Measurements from ENCODE around the gene KCTD15. TPM values are rescaled to one million over a fixed set of nuclear protein-coding genes. Genes with fewer than 3 reads are reported as not detected.

KCTD15 gene
- total and polyA plus RNA-seq, 2 donors (not counting 3 experiments of a cell fraction or from before 2014, with no cell fraction given): 49.5 to 51.8 TPM

DNA sequence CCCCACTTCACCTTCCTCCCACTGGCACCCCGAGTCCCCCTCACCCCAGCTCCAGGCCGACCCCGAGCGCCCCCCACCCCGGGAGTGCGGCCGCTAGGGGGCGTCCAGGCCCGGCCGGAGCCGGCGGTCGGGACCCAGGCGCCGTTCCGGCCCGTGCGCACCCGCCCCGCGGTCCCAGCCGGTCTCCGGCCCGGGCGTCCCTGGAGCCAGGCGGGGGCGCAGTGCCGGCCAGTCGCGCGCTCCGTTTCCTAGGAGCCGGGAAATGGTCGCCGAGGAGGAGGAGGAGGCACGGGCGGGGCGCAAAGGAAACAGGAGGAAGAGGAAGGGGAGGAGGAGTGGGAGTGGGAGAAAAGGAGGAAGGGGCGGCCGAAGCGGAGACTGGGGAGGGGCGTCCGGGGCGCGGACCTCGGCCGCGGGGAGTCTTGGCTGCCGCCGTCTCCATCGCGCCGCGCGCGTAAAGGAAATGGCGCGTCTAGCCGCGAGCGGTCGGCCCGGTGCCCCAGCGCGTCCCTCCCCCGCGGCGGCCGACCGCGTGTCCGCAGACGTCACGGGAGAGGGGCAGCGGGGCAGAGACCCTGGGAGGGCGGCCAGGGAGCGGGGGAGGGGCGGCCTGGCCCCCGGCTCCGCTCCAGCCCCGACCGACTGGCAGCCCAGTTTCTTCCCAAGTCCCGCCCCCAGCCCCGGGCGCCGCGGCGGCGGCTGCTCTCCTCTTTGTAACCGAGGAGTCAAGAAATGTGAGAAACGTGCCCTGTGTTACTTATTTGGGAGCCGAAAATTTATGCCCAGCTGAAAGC, 1.1 kb upstream of the KCTD15 start:
- intact Hi-C loops (cut with micrococcal nuclease): loop anchor here (1.0 to 5.0 kb wide), 6 partner anchors 17 to 377 kb away; partner anchors contain the start of gene LSM14A
- Histone ChIP-seq H3K4me1 (ENCODE audit: control insufficient read depth, extremely low read depth, insufficient read depth, low read length) (peaks cover 17% of the 10 kb centered on the region), H3K4me2 (ENCODE audit: insufficient read depth, low read length) (peak overlapping the region; percentile 84), H2AFZ (ENCODE audit: low read depth, low read length) (peak overlapping the region; percentile 37), H3K9me1 (replicated peaks; ENCODE audit: control insufficient read depth, extremely low read depth, insufficient read depth, low read length) (no peaks in the 10 kb centered on the region), H3K4me3 (replicated peaks in 1 of 3; ENCODE audit: insufficient read depth in 1 of 3, low read depth in 1 of 3, low read length in 3 of 3) (peak overlapping the region; percentile 64 to 86 (median 71)), H3K36me3 (ENCODE audit: control insufficient read depth in 2 of 2, extremely low read depth in 1 of 2, insufficient read depth in 2 of 2, low read length in 2 of 2) (peaks cover 0 to 2% of the 10 kb centered on the region in 2 experiments), H3K9ac (replicated peaks; ENCODE audit: extremely low read depth, insufficient read depth, low read length) (peak overlapping the region; percentile 96), H3K27me3 (ENCODE audit: control insufficient read depth in 2 of 2, insufficient read depth in 2 of 2, low read length in 2 of 2) (no peaks in the 10 kb centered on the region), H3K79me2 (ENCODE audit: control insufficient read depth, insufficient read depth, low read length) (no peaks in the 10 kb centered on the region), H4K20me1 (replicated peaks; ENCODE audit: control insufficient read depth, extremely low read depth, insufficient read depth, low read length) (no peaks in the 10 kb centered on the region), H3K27ac (ENCODE audit: insufficient read depth, low read depth, low read length) (peak overlapping the region; percentile 83), H3K9me3 (replicated peaks; ENCODE audit: control insufficient read depth, insufficient read depth, low read length) (no peaks in the 10 kb centered on the region)
- dilution Hi-C loops (cut with MboI; ENCODE audit: extremely low pct_ligation_motif_present, low sequenced_read_pairs): no loop called here
- TSS peak; percentile 30 for BruUV-seq (replicated peaks)
- DNase-seq (ENCODE audit: low read depth, low spot score) (peak; percentile 88), FAIRE-seq (peak; percentile 64)
- ChIA-PET CTCF (interaction anchor here (0.6 to 3.7 kb wide), 40 partner anchors 8 to 421 kb away, joined by 3 to 37 read pairs (median 4); no protein-coding TSS in a partner anchor), POLR2A (interaction anchor here (0.6 to 1.0 kb wide), 3 partner anchors 24 to 151 kb away, joined by 3 to 5 read pairs (median 4); no protein-coding TSS in a partner anchor)
- TF ChIP-seq POLR2AphosphoS5 (IDR thresholded peaks at IDR 0.05; ENCODE audit: insufficient read depth, low read depth, low read length) (peak; percentile 78), JUN (IDR thresholded peaks at IDR 0.05; ENCODE audit: borderline replicate concordance, insufficient read depth, insufficient read length, low read depth) (no peak), EZH2 (IDR thresholded peaks at IDR 0.05; ENCODE audit: borderline replicate concordance, low read depth, low read length, severe bottlenecking) (no peak), FOS (IDR thresholded peaks at IDR 0.05; ENCODE audit: borderline replicate concordance, insufficient read depth, low read length) (no peak), GATA2 (IDR thresholded peaks at IDR 0.05; ENCODE audit: insufficient read depth, insufficient read length, low read depth, low read length) (no peak), MYC (IDR thresholded peaks at IDR 0.05; ENCODE audit: low read depth, low read length) (no peak), POLR2A (IDR thresholded peaks at IDR 0.05; ENCODE audit: low read depth, low read length) (peak; percentile 81)
- TF ChIP-seq, protein P1, sequence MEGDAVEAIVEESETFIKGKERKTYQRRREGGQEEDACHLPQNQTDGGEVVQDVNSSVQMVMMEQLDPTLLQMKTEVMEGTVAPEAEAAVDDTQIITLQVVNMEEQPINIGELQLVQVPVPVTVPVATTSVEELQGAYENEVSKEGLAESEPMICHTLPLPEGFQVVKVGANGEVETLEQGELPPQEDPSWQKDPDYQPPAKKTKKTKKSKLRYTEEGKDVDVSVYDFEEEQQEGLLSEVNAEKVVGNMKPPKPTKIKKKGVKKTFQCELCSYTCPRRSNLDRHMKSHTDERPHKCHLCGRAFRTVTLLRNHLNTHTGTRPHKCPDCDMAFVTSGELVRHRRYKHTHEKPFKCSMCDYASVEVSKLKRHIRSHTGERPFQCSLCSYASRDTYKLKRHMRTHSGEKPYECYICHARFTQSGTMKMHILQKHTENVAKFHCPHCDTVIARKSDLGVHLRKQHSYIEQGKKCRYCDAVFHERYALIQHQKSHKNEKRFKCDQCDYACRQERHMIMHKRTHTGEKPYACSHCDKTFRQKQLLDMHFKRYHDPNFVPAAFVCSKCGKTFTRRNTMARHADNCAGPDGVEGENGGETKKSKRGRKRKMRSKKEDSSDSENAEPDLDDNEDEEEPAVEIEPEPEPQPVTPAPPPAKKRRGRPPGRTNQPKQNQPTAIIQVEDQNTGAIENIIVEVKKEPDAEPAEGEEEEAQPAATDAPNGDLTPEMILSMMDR (IDR thresholded peaks at IDR 0.05; ENCODE audit: extremely low read depth in 1 of 2, insufficient read depth in 1 of 2, low read depth in 1 of 2, low read length in 2 of 2): peak; percentile 74 to 85
- TF ChIP-seq, protein P2, sequence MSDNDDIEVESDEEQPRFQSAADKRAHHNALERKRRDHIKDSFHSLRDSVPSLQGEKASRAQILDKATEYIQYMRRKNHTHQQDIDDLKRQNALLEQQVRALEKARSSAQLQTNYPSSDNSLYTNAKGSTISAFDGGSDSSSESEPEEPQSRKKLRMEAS (IDR thresholded peaks at IDR 0.05; ENCODE audit: insufficient read depth, insufficient read length): no peak
